HG03175 (cell line): ENCODE data around the gene HOXC9.
A peak's percentile ranks its signal among the peaks of the same experiment; 100 is the strongest.
"Not testable (repeated sequence)": the region's sequence is repeated elsewhere in the genome, so short reads cannot be mapped to it uniquely, and the experiment has no call there.

ENCODE experiments used
- ATAC-seq: cut with Tn5 transposase; IDR thresholded peaks from one replicate; pipeline ENCODE4 v1.9.1; 2021; ENCODE audit warnings: mild to moderate bottlenecking, moderate library complexity; ENCODE audit not compliant: unreplicated experiment

The HOXC9 gene

GRCh38 chr12:54036620-54037359, 36.8 kb downstream of the HOXC9 start:
- peak; percentile 42 for ATAC-seq

GRCh38 chr12:54037360-54038283, 37.7 kb downstream of the HOXC9 start:
- ATAC-seq: no peak

GRCh38 chr12:54038284-54038870, 38.4 kb downstream of the HOXC9 start:
- ATAC-seq: no peak

- no peak for ATAC-seq
These were observed 39.0 kb downstream of the HOXC9 start for GRCh38 chr12:54038871-54039414.

GRCh38 chr12:54039417-54040147, 39.6 kb downstream of the HOXC9 start:
- ATAC-seq: no peak

- no peak for ATAC-seq
These were observed 40.2 kb downstream of the HOXC9 start for GRCh38 chr12:54040148-54040494.

GRCh38 chr12:54040648-54041047, 40.7 kb downstream of the HOXC9 start:
- no peak for ATAC-seq

- no peak for ATAC-seq
These were observed 41.2 kb downstream of the HOXC9 start for GRCh38 chr12:54041097-54041690.

GRCh38 chr12:54042033-54042432, 42.1 kb downstream of the HOXC9 start:
- not testable (repeated sequence) for ATAC-seq

- ATAC-seq: no peak
These were observed 43.3 kb downstream of the HOXC9 start for GRCh38 chr12:54042970-54043853.

- no peak for ATAC-seq
These were observed 44.6 kb downstream of the HOXC9 start for GRCh38 chr12:54044425-54045103.

GRCh38 chr12:54045401-54045800, 45.4 kb downstream of the HOXC9 start:
- no peak for ATAC-seq

- no peak for ATAC-seq
These were observed 46.0 kb downstream of the HOXC9 start for GRCh38 chr12:54045868-54046521.

GRCh38 chr12:54046809-54047159, 46.8 kb downstream of the HOXC9 start:
- no peak for ATAC-seq

- ATAC-seq: no peak
These were observed 47.4 kb downstream of the HOXC9 start for GRCh38 chr12:54047160-54047963.

GRCh38 chr12:54047964-54048303, 48.0 kb downstream of the HOXC9 start:
- no peak for ATAC-seq

GRCh38 chr12:54048406-54049093, 48.6 kb downstream of the HOXC9 start:
- no peak for ATAC-seq
